Osteocyte (in vitro differentiated cells): ENCODE measurements around the gene C1QA. TPM values are rescaled to one million over a fixed set of nuclear protein-coding genes. Genes with fewer than 3 reads are reported as not detected.

Source experiments
- DNase-seq: peaks from one replicate; pipeline ENCODE4 v3.0.0; 2021; ENCODE audit warnings: mixed read lengths; ENCODE audit not compliant: unreplicated experiment; ENCODE audit errors: extremely low spot score
- H3K27ac Mint-ChIP-seq: one replicate; pipeline ENCODE4 v1.8.0; 2021; ENCODE audit warnings: mild to moderate bottlenecking, mixed read lengths; ENCODE audit not compliant: unreplicated experiment
- H3K27me3 Mint-ChIP-seq: one replicate; pipeline ENCODE4 v1.8.0; 2021; ENCODE audit warnings: mixed read lengths; ENCODE audit not compliant: unreplicated experiment
- H3K36me3 Mint-ChIP-seq: one replicate; pipeline ENCODE4 v1.8.0; 2021; ENCODE audit warnings: mixed read lengths; ENCODE audit not compliant: unreplicated experiment
- H3K4me1 Mint-ChIP-seq: one replicate; pipeline ENCODE4 v1.8.0; 2021; ENCODE audit warnings: mixed read lengths; ENCODE audit not compliant: unreplicated experiment
- H3K4me3 Mint-ChIP-seq: one replicate; pipeline ENCODE4 v1.8.0; 2021; ENCODE audit warnings: mild to moderate bottlenecking, moderate library complexity, mixed read lengths; ENCODE audit not compliant: unreplicated experiment
- H3K9me3 Mint-ChIP-seq: one replicate; pipeline ENCODE4 v1.8.0; 2021; ENCODE audit warnings: mixed read lengths; ENCODE audit not compliant: unreplicated experiment
- CTCF ChIP-seq: fragments of 200-600 bp; sonication (generic); IDR thresholded peaks from 2 replicates; pipeline ENCODE4 v1.5.0; 2021; ENCODE audit warnings: antibody characterized with exemption, mild to moderate bottlenecking, moderate library complexity
- total RNA-seq: library from RNA; stranded (reverse); gene quantifications from 2 replicates; pipeline ENCODE4 v1.2.1, GENCODE V29; 2021

C1QA gene
- total RNA-seq, 1 donor from 2014 or later = not detected

- Mint-ChIP-seq H3K4me3 (no peak overlapping the region), H3K27me3 (peaks cover 56% of the 10 kb centered on the region), H3K9me3 (no peaks in the 10 kb centered on the region), H3K36me3 (no peaks in the 10 kb centered on the region), H3K27ac (no peak overlapping the region), H3K4me1 (no peaks in the 10 kb centered on the region)
- no peak for DNase-seq
- TF ChIP-seq CTCF = no peak
Observed at GRCh38 chr1:22626237-22627157, 9.9 kb upstream of the C1QA start.

- no peaks in the 10 kb centered on the region for H3K4me1 Mint-ChIP-seq
- H3K27me3 Mint-ChIP-seq = peaks cover 63% of the 10 kb centered on the region
- H3K4me3 Mint-ChIP-seq = no peak overlapping the region
- H3K36me3 Mint-ChIP-seq = no peaks in the 10 kb centered on the region
- H3K9me3 Mint-ChIP-seq = no peaks in the 10 kb centered on the region
- no peak overlapping the region for H3K27ac Mint-ChIP-seq
- DNase-seq = no peak
- TF ChIP-seq CTCF = no peak
Observed at GRCh38 chr1:22627331-22627730, 9.1 kb upstream of the C1QA start.

GRCh38 chr1:22628698-22629444 is 7.6 kb upstream of the C1QA start:
- no peak for TF ChIP-seq CTCF
- H3K4me3 Mint-ChIP-seq = no peak overlapping the region
- no peaks in the 10 kb centered on the region for H3K4me1 Mint-ChIP-seq
- H3K9me3 Mint-ChIP-seq = no peaks in the 10 kb centered on the region
- H3K36me3 Mint-ChIP-seq = no peaks in the 10 kb centered on the region
- H3K27ac Mint-ChIP-seq = no peak overlapping the region
- DNase-seq = no peak
- H3K27me3 Mint-ChIP-seq = peaks cover 68% of the 10 kb centered on the region

GRCh38 chr1:22629886-22630285 is 6.5 kb upstream of the C1QA start:
- Mint-ChIP-seq H3K4me3 (no peak overlapping the region), H3K36me3 (no peaks in the 10 kb centered on the region), H3K9me3 (no peaks in the 10 kb centered on the region), H3K27me3 (peaks cover 64% of the 10 kb centered on the region), H3K27ac (no peak overlapping the region), H3K4me1 (no peaks in the 10 kb centered on the region)
- no peak for TF ChIP-seq CTCF
- no peak for DNase-seq
